ENCODE data around the gene EEF1AKMT1. TPM values are rescaled to one million over a fixed set of nuclear protein-coding genes. Genes with fewer than 3 reads are reported as not detected.

EEF1AKMT1 gene, protein sequence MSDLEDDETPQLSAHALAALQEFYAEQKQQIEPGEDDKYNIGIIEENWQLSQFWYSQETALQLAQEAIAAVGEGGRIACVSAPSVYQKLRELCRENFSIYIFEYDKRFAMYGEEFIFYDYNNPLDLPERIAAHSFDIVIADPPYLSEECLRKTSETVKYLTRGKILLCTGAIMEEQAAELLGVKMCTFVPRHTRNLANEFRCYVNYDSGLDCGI
- total RNA-seq = 5.1 and 5.9 TPM in 2 replicates

GRCh38 chr13:20773194-20774080 is at the start of gene EEF1AKMT1:
TSS of gene EEF1AKMT1 (minus strand) at chr13:20773961. CDS start at chr13:20757598, 16,363 bp downstream.

DNA sequence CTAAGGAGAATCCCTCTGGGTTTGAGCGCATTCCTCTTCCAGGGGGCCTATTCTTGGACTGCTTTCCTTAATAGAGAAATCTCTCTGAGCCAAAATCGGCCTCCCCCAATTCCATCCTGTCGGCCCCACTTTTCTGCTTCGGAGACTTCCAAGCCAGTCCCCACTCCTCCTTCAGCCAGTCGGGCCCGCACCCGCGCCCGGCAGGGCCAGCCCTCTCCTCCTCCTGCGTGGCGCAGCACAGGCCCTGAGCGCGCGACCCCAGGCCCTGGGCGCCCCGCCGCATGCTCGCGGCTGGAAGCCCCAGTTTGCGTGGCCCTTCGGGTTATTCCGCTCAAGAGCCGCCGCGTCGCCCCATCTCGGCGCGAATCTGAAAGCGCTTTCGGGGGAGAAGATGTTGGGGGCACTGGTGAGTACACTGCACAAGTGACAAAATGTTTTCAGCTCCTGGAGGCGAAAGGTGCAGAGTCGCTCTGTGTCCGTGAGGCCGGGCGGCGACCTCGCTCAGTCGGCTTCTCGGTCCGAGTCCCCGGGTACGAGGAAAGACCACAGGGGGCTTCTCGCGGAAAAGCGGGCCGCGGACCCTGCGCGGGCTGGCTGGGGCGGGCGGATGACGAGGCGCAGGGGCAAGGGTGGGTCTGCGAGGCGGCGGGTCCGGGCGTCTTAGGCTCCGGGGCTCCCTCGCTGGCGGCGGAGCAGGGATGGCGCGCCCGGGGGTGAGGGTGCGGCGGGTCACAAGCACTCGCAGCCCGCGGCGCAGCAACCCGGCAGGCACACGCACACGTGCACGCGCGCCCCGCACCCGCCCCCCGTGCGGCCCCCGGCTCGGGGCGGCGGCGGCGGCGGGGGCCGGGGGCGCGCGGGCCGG is 70.6 kb downstream of the EEF1AKMT1 start, which contains the start of gene IL17D:
TSS of gene IL17D (plus strand) at position 785 of the 865 bp plus-strand sequence. CDS start 303 bp downstream, outside the sequence.

Other genes starting within 250 kb of the EEF1AKMT1 start
- gene CRYL1, start 248.1 kb downstream of the EEF1AKMT1 start, total RNA-seq = 16.3 and 20.2 TPM in 2 replicates
- 11.6 and 12.3 TPM in 2 replicates for gene IFT88, start 206.8 kb downstream of the EEF1AKMT1 start, total RNA-seq
- gene IL17D, start 70.3 kb downstream of the EEF1AKMT1 start, total RNA-seq = 3.6 and 5.0 TPM in 2 replicates
- gene XPO4, start 128.8 kb upstream of the EEF1AKMT1 start, total RNA-seq = 19.0 and 19.2 TPM in 2 replicates